ENCODE data around the gene PER2.

PER2 gene

DNA sequence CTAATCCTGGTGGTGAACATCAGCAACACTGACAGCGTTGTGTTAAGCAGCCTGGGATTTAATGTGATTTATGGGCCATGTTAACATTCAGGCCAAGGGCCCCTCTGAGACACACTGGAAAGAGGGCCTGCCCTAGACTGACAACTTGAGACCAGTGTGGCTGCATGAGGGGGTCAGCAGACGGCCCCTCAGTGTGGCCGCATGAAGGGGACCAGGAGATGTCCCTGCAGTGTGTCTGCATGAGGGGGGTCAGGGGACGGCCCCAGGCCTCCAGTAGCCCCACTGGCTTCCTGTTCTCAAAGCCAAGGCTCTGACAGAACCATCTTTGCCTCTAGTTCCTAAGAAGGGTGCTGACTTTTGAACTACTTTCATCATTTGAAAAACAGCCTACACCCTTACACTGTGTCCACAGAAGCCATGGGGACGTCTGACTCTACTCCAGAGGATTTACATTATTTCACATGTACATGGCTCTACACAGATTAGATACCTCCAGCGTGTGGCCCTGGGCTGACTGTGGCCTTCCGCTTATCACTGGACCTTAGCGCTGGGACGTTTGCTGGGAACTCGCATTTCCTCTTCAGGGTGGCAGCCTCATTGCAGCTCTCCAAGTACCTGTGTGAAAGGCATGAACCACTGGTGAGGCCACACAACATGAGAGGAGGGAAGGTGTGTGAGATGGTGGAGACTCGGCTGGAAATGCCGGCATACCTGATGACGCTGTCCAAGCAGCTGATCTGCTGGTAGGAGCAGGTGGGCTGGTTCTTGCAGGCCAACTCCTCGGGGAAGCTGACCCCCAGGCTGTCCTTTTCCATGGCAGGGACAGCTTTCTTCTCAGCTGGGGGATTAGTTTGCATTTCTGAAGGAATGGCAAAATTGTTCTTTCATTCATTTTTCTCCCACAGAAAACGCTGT lies 30.4 kb downstream of the PER2 start:
- Histone ChIP-seq H3K79me2 (ENCODE audit: low read length) (no peaks in the 10 kb centered on the region), H3K9ac (ENCODE audit: low read length) (no peak overlapping the region), H4K20me1 (ENCODE audit: insufficient read depth, low read length) (no peaks in the 10 kb centered on the region), H3K36me3 (replicated peaks; ENCODE audit: low read depth, low read length) (peaks cover 3% of the 10 kb centered on the region), H2AFZ (ENCODE audit: low read depth, low read length) (no peak overlapping the region), H3K27me3 (ENCODE audit: low read depth, low read length) (no peaks in the 10 kb centered on the region), H3K9me3 (ENCODE audit: insufficient read depth, low read length) (no peaks in the 10 kb centered on the region), H3K27ac (ENCODE audit: low read length) (no peak overlapping the region), H3K4me2 (ENCODE audit: low read length) (no peak overlapping the region), H3K4me3 (ENCODE audit: low read length) (no peak overlapping the region), H3K4me1 (ENCODE audit: low read length) (no peaks in the 10 kb centered on the region)
- no peak for TF ChIP-seq EZH2phosphoT487 (IDR thresholded peaks at IDR 0.05; ENCODE audit: low read depth)

- Histone ChIP-seq H3K79me2 (ENCODE audit: low read length) (no peaks in the 10 kb centered on the region), H3K4me2 (ENCODE audit: low read length) (no peak overlapping the region)
- TF ChIP-seq CTCF (IDR thresholded peaks at IDR 0.05; ENCODE audit: low read depth, low read length) (peak; percentile 54), EZH2phosphoT487 (IDR thresholded peaks at IDR 0.05; ENCODE audit: low read depth) (no peak)
These were observed 31.8 kb downstream of the PER2 start for GRCh38 chr2:238256594-238257104.

GRCh38 chr2:238256111-238256510 lies 32.3 kb downstream of the PER2 start:
- H4K20me1 ChIP-seq (ENCODE audit: insufficient read depth, low read length): no peaks in the 10 kb centered on the region
- H3K36me3 ChIP-seq (replicated peaks; ENCODE audit: low read depth, low read length): peaks cover 3% of the 10 kb centered on the region
- H3K9me3 ChIP-seq (ENCODE audit: insufficient read depth, low read length): no peaks in the 10 kb centered on the region
- H3K9ac ChIP-seq (ENCODE audit: low read length): no peak overlapping the region
- no peak overlapping the region for H3K4me3 ChIP-seq (ENCODE audit: low read length)
- H3K4me2 ChIP-seq (ENCODE audit: low read length): no peak overlapping the region
- TF ChIP-seq CTCF (IDR thresholded peaks at IDR 0.05; ENCODE audit: low read depth, low read length): no peak
- no peak for TF ChIP-seq EZH2phosphoT487 (IDR thresholded peaks at IDR 0.05; ENCODE audit: low read depth)
- no peak overlapping the region for H2AFZ ChIP-seq (ENCODE audit: low read depth, low read length)
- no peaks in the 10 kb centered on the region for H3K27me3 ChIP-seq (ENCODE audit: low read depth, low read length)
- H3K4me1 ChIP-seq (ENCODE audit: low read length): no peaks in the 10 kb centered on the region
- H3K79me2 ChIP-seq (ENCODE audit: low read length): no peaks in the 10 kb centered on the region
- H3K27ac ChIP-seq (ENCODE audit: low read length): no peak overlapping the region

More at GRCh38 chr2:238256594-238257104, 31.8 kb downstream of the PER2 start:
- Histone ChIP-seq H3K4me3 (ENCODE audit: low read length) (no peak overlapping the region), H3K27me3 (ENCODE audit: low read depth, low read length) (no peaks in the 10 kb centered on the region), H3K27ac (ENCODE audit: low read length) (no peak overlapping the region), H3K36me3 (replicated peaks; ENCODE audit: low read depth, low read length) (peaks cover 3% of the 10 kb centered on the region), H2AFZ (ENCODE audit: low read depth, low read length) (no peak overlapping the region), H3K4me1 (ENCODE audit: low read length) (no peaks in the 10 kb centered on the region), H4K20me1 (ENCODE audit: insufficient read depth, low read length) (no peaks in the 10 kb centered on the region), H3K9ac (ENCODE audit: low read length) (no peak overlapping the region), H3K9me3 (ENCODE audit: insufficient read depth, low read length) (no peaks in the 10 kb centered on the region)

- no peak overlapping the region for H3K4me3 ChIP-seq (ENCODE audit: low read length)
- no peaks in the 10 kb centered on the region for H3K4me1 ChIP-seq (ENCODE audit: low read length)
- no peak overlapping the region for H3K4me2 ChIP-seq (ENCODE audit: low read length)
- H3K36me3 ChIP-seq (replicated peaks; ENCODE audit: low read depth, low read length): peaks cover 3% of the 10 kb centered on the region
- H3K27ac ChIP-seq (ENCODE audit: low read length): no peak overlapping the region
- no peaks in the 10 kb centered on the region for H3K79me2 ChIP-seq (ENCODE audit: low read length)
- no peak overlapping the region for H2AFZ ChIP-seq (ENCODE audit: low read depth, low read length)
- no peak overlapping the region for H3K9ac ChIP-seq (ENCODE audit: low read length)
- H3K9me3 ChIP-seq (ENCODE audit: insufficient read depth, low read length): no peaks in the 10 kb centered on the region
- H4K20me1 ChIP-seq (ENCODE audit: insufficient read depth, low read length): no peaks in the 10 kb centered on the region
- no peaks in the 10 kb centered on the region for H3K27me3 ChIP-seq (ENCODE audit: low read depth, low read length)
- no peak for TF ChIP-seq EZH2phosphoT487 (IDR thresholded peaks at IDR 0.05; ENCODE audit: low read depth)
- no peak for TF ChIP-seq CTCF (IDR thresholded peaks at IDR 0.05; ENCODE audit: low read depth, low read length)
These were observed 32.8 kb downstream of the PER2 start for GRCh38 chr2:238255636-238256035.
